Neural cell (in vitro differentiated cells): ENCODE measurements around the gene PPFIA3. TPM values are rescaled to one million over a fixed set of nuclear protein-coding genes. Genes with fewer than 3 reads are reported as not detected.

ENCODE experiments used
- H2AFZ ChIP-seq: fragments of 200-600, 300-800 bp; sonication (generic), shearing (Covaris generic); 2 replicates; pipeline ENCODE4 v1.6.0; 2014; ENCODE audit warnings: low read depth, mild to moderate bottlenecking, antibody characterized with exemption, low read length, moderate library complexity
- H3F3A ChIP-seq: fragments of 200-600 bp; shearing (Covaris generic); 2 replicates; pipeline ENCODE4 v1.6.1; 2016; ENCODE audit warnings: mild to moderate bottlenecking, moderate library complexity, mixed read lengths, antibody characterized with exemption, low read length; ENCODE audit not compliant: insufficient read depth, poor library complexity, severe bottlenecking
- H3K27ac ChIP-seq: fragments of 200-600, 300-800 bp; sonication (generic), shearing (Covaris generic); 2 replicates; pipeline ENCODE4 v1.5.1; 2014; ENCODE audit warnings: mild to moderate bottlenecking, low read length, moderate library complexity
- H3K27me3 ChIP-seq: fragments of 300-800, 200-600 bp; sonication (generic), shearing (Covaris generic); 2 replicates; pipeline ENCODE4 v1.6.0; 2014; ENCODE audit warnings: mild to moderate bottlenecking, low read depth, low read length, moderate library complexity; ENCODE audit not compliant: insufficient read depth
- H3K36me3 ChIP-seq: fragments of 300-800, 200-600 bp; sonication (generic), shearing (Covaris generic); 2 replicates; pipeline ENCODE4 v1.5.1; 2014; ENCODE audit warnings: mild to moderate bottlenecking, antibody characterized with exemption, low read length, moderate library complexity; ENCODE audit not compliant: insufficient read depth
- H3K4me2 ChIP-seq: fragments of 300-800, 200-600 bp; sonication (generic), shearing (Covaris generic); 2 replicates; pipeline ENCODE4 v1.6.0; 2014; ENCODE audit warnings: mild to moderate bottlenecking, low read length
- H3K4me3 ChIP-seq: fragments of 300-800, 200-600 bp; sonication (generic), shearing (Covaris generic); 2 replicates; pipeline ENCODE4 v1.5.1; 2014; ENCODE audit warnings: mild to moderate bottlenecking, low read length, moderate library complexity
- H3K79me2 ChIP-seq: fragments of 200-600 bp; shearing (Covaris generic); replicated peaks from 2 replicates; pipeline ENCODE4 v1.6.0; 2014; ENCODE audit warnings: mild to moderate bottlenecking, low read length, moderate library complexity; ENCODE audit not compliant: insufficient read depth
- H3K9ac ChIP-seq: fragments of 300-800, 200-600 bp; sonication (generic), shearing (Covaris generic); 2 replicates; pipeline ENCODE4 v1.6.1; 2016; ENCODE audit warnings: mild to moderate bottlenecking, low read length, mixed read lengths
- H3K9me2 ChIP-seq: fragments of 200-600 bp; shearing (Covaris generic); 2 replicates; pipeline ENCODE4 v1.6.1; 2016; ENCODE audit warnings: mild to moderate bottlenecking, low read length, mixed read lengths; ENCODE audit not compliant: insufficient read depth
- H3K9me3 ChIP-seq: fragments of 200-600, 300-800 bp; sonication (generic), shearing (Covaris generic); 2 replicates; pipeline ENCODE4 v1.6.1; 2016; ENCODE audit warnings: mild to moderate bottlenecking, mixed run types, low read length, moderate library complexity, mixed read lengths
- H4K20me1 ChIP-seq: fragments of 200-600 bp; shearing (Covaris generic); 2 replicates; pipeline ENCODE4 v1.6.1; 2016; ENCODE audit warnings: mild to moderate bottlenecking, mixed run types; ENCODE audit not compliant: insufficient read depth
- CTCF ChIP-seq: fragments of 450-650 bp; IDR thresholded peaks from 2 replicates; pipeline ENCODE4 v1.5.1; 2014; ENCODE audit warnings: antibody characterized with exemption, mild to moderate bottlenecking, moderate library complexity; ENCODE audit not compliant: poor library complexity, severe bottlenecking
- EP300 ChIP-seq: fragments of 450-650 bp; conservative IDR thresholded peaks from 2 replicates; pipeline ENCODE4 v1.6.1; 2014; ENCODE audit warnings: antibody characterized with exemption, mild to moderate bottlenecking, moderate library complexity; ENCODE audit not compliant: poor library complexity, severe bottlenecking
- EZH2 ChIP-seq: fragments of 200-600, 300-800 bp; shearing (Covaris generic), sonication (generic); IDR thresholded peaks from 2 replicates; pipeline ENCODE4 v1.6.1; 2014; ENCODE audit warnings: antibody characterized with exemption, low read length, borderline replicate concordance, mild to moderate bottlenecking; ENCODE audit not compliant: insufficient read depth, poor library complexity, severe bottlenecking
- MXI1 ChIP-seq: fragments of 450-650 bp; conservative IDR thresholded peaks from 2 replicates; pipeline ENCODE4 v1.6.1; 2014; ENCODE audit warnings: antibody characterized with exemption, mild to moderate bottlenecking; ENCODE audit not compliant: poor library complexity, severe bottlenecking
- POLR2AphosphoS5 ChIP-seq: IDR thresholded peaks from 2 replicates; pipeline ENCODE4 v1.6.1; 2012
- RAD21 ChIP-seq: fragments of 450-650 bp; conservative IDR thresholded peaks from 2 replicates; pipeline ENCODE4 v1.6.1; 2014; ENCODE audit warnings: antibody characterized with exemption, mild to moderate bottlenecking, moderate library complexity
- SMC3 ChIP-seq: fragments of 450-650 bp; conservative IDR thresholded peaks from 2 replicates; pipeline ENCODE4 v1.6.1; 2014; ENCODE audit warnings: antibody characterized with exemption, mild to moderate bottlenecking, moderate library complexity; ENCODE audit not compliant: poor library complexity
- TAF1 ChIP-seq: IDR thresholded peaks from 2 replicates; pipeline ENCODE4 v1.6.1; 2012; ENCODE audit warnings: low read depth
- polyA plus RNA-seq: library from polyadenylated mRNA; depleted of rRNA; stranded (reverse); fragments of >200 nt; gene quantifications from 2 replicates; pipeline ENCODE4 v1.2.3, GENCODE V29; 2014
- TF ChIP-seq, protein P1 (sequence below): IDR thresholded peaks from 2 replicates; pipeline ENCODE4 v1.6.1; 2012; ENCODE audit warnings: borderline replicate concordance

Gene PPFIA3
- polyA plus RNA-seq, 1 donor from 2014 or later = 80.7 TPM

- Histone ChIP-seq H3K9me3 (no peaks in the 10 kb centered on the region), H3K36me3 (no peaks in the 10 kb centered on the region), H2AFZ (no peak overlapping the region), H3F3A (no peaks in the 10 kb centered on the region), H3K9me2 (no peaks in the 10 kb centered on the region), H3K4me3 (no peak overlapping the region), H4K20me1 (peaks cover 3% of the 10 kb centered on the region), H3K4me2 (no peak overlapping the region), H3K27me3 (no peaks in the 10 kb centered on the region), H3K9ac (no peak overlapping the region), H3K27ac (no peak overlapping the region), H3K79me2 (no peaks in the 10 kb centered on the region)
- TF ChIP-seq RAD21 (peak; percentile 51), EZH2 (no peak), TAF1 (no peak), EP300 (no peak), CTCF (peak; percentile 82), SMC3 (peak; percentile 64), POLR2AphosphoS5 (no peak), MXI1 (no peak)
- TF ChIP-seq, protein P1, sequence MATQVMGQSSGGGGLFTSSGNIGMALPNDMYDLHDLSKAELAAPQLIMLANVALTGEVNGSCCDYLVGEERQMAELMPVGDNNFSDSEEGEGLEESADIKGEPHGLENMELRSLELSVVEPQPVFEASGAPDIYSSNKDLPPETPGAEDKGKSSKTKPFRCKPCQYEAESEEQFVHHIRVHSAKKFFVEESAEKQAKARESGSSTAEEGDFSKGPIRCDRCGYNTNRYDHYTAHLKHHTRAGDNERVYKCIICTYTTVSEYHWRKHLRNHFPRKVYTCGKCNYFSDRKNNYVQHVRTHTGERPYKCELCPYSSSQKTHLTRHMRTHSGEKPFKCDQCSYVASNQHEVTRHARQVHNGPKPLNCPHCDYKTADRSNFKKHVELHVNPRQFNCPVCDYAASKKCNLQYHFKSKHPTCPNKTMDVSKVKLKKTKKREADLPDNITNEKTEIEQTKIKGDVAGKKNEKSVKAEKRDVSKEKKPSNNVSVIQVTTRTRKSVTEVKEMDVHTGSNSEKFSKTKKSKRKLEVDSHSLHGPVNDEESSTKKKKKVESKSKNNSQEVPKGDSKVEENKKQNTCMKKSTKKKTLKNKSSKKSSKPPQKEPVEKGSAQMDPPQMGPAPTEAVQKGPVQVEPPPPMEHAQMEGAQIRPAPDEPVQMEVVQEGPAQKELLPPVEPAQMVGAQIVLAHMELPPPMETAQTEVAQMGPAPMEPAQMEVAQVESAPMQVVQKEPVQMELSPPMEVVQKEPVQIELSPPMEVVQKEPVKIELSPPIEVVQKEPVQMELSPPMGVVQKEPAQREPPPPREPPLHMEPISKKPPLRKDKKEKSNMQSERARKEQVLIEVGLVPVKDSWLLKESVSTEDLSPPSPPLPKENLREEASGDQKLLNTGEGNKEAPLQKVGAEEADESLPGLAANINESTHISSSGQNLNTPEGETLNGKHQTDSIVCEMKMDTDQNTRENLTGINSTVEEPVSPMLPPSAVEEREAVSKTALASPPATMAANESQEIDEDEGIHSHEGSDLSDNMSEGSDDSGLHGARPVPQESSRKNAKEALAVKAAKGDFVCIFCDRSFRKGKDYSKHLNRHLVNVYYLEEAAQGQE = no peak
Measured at GRCh38 chr19:49106648-49107135, 12.7 kb upstream of the PPFIA3 start.

GRCh38 chr19:49107625-49108459 lies 11.5 kb upstream of the PPFIA3 start:
- Histone ChIP-seq H3K9ac (no peak overlapping the region), H3K9me3 (no peaks in the 10 kb centered on the region), H3K27ac (no peak overlapping the region), H3K79me2 (no peaks in the 10 kb centered on the region), H4K20me1 (peaks cover 3% of the 10 kb centered on the region), H3K4me3 (no peak overlapping the region), H3K27me3 (no peaks in the 10 kb centered on the region), H3F3A (no peaks in the 10 kb centered on the region), H3K4me2 (no peak overlapping the region), H3K9me2 (no peaks in the 10 kb centered on the region), H2AFZ (no peak overlapping the region), H3K36me3 (no peaks in the 10 kb centered on the region)
- TF ChIP-seq, protein P1 = no peak
- no peak for TF ChIP-seq POLR2AphosphoS5
- no peak for TF ChIP-seq RAD21
- no peak for TF ChIP-seq MXI1
- TF ChIP-seq SMC3 = no peak
- TF ChIP-seq TAF1 = no peak
- TF ChIP-seq CTCF = no peak
- no peak for TF ChIP-seq EZH2
- no peak for TF ChIP-seq EP300
